ENCODE measurements around the gene SLAIN2. TPM values are rescaled to one million over a fixed set of nuclear protein-coding genes. Genes with fewer than 3 reads are reported as not detected.

SLAIN2 gene
- total and polyA plus RNA-seq, 7 donors = 25.6 to 167 (median 95.9) TPM

GRCh38 chr4:48339642-48340041 is 1.7 kb upstream of the SLAIN2 start:
- no peak overlapping the region for H3K4me3 ChIP-seq
- H3K9me3 ChIP-seq = no peaks in the 10 kb centered on the region
- H3K36me3 ChIP-seq = no peaks in the 10 kb centered on the region
- H3K4me1 ChIP-seq = peaks cover 0 to 36% (median 23%) of the 10 kb centered on the region in 4 donors
- DNase-seq = no peak
- no peak for TF ChIP-seq POLR2AphosphoS5 (IDR thresholded peaks at IDR 0.05)
- no peak for TF ChIP-seq CTCF (IDR thresholded peaks at IDR 0.05)
- no peak for TF ChIP-seq POLR2A (IDR thresholded peaks at IDR 0.05)
- TF ChIP-seq EP300 (IDR thresholded peaks at IDR 0.05) = no peak
- intact Hi-C loops (cut with DNase I) = loop anchor here (2.0 to 10.0 kb wide), 5 partner anchors 69 to 855 kb away; partner anchors contain the start of genes ATP10D, FRYL, NFXL1 and OCIAD1
- WGBS, 2 donors = 47 to 78% methylated on average over 7 of the region's 7 CpGs
- H3K27me3 ChIP-seq = no peaks in the 10 kb centered on the region
- peak overlapping the region in 1 of 4 donors; percentile 94 for H3K27ac ChIP-seq

DNA sequence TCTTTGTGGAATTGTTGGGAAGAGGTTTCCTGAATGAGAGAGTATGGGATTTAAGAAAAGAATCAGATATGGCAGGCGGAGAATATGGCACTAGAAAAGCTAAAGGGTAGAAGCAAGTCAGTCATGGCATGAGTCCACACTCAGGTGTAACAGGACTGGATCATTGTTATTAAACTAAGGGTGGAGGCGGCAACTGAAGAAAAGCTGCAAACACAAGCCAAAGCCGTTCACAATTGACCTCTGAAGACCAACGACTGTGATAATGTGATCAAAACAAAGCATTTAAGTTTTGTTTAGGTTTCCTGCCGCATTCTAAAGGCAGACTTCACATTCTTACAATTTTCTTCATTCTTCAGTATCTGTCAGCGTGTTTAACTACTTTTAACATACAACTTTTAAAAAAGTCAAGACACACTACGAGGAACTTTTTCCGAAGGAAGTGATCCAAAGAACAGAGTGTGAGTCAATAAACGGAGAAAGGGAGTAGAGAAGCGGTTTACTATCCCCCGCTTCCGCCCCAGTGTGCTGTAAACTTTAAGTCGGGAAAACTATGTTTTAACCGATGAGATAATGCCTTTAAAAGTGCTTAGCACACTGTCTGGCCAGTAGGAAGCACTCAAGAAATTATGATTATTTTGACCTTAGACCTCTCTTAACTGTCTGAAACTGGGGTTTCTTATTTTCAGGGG is 909 bp upstream of the SLAIN2 start:
- Histone ChIP-seq H3K4me1 (peaks cover 0 to 43% (median 31%) of the 10 kb centered on the region in 4 donors), H3K27me3 (no peaks in the 10 kb centered on the region), H3K4me3 (peak overlapping the region; percentile 42 to 93 (median 84)), H3K36me3 (no peaks in the 10 kb centered on the region), H3K9me3 (no peaks in the 10 kb centered on the region), H3K27ac (peak overlapping the region; percentile 92 to 97 (median 93))
- WGBS, 2 donors = 3 to 7% methylated on average over 14 of the region's 14 CpGs
- DNase-seq = no peak
- TF ChIP-seq POLR2A (IDR thresholded peaks at IDR 0.05) (no peak), EP300 (IDR thresholded peaks at IDR 0.05) (no peak), CTCF (IDR thresholded peaks at IDR 0.05) (no peak), POLR2AphosphoS5 (IDR thresholded peaks at IDR 0.05) (no peak)
- intact Hi-C loops (cut with DNase I) = loop anchor here (2.0 to 10.0 kb wide), 5 partner anchors 70 to 856 kb away; partner anchors contain the start of genes ATP10D, FRYL, NFXL1 and OCIAD1

DNA sequence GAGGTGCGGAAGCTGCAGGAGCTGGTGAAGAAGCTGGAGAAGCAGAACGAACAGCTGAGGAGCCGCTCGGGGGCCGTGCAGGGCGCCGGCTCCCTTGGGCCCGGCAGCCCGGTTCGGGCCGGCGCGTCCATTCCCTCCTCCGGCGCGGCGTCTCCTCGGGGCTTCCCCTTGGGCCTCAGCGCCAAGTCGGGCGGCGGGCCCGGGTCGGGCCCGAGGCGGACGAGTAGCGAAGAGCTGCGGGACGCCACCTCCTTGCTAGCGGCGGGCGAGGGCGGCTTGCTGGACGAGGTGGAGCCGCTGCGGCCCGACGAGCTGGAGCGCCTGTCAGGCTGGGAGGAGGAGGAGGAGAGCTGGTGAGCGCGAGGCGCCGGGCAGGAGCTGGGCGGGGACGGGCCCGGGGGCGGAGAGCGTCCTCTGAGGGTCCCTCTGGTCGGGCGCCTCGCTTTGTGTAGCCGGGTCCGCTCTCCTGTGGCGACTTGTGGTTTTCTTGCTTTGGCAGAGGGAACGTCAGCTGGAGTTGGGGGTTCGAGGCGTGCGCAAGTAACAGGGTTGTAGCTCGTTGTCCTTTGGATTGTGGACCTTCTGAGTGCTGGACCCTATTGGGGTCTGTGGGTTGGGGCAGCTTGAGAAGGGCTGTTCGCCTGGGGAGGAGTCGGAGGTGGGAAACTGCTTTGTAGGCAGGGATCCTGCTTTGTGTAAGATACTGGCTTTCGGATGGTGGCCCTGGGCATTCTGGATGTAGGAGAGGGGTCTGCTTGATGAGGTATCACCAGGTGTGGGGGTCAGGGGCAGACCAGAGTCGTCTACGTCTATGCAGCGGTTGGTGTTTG is 662 bp downstream of the SLAIN2 start:
- peak overlapping the region; percentile 92 to 97 (median 96) for H3K27ac ChIP-seq
- no peaks in the 10 kb centered on the region for H3K27me3 ChIP-seq
- WGBS, 2 donors = 0% methylated on average over 66 of the region's 66 CpGs
- no peaks in the 10 kb centered on the region for H3K9me3 ChIP-seq
- H3K4me3 ChIP-seq = peak overlapping the region; percentile 80 to 97 (median 91)
- intact Hi-C loops (cut with DNase I) = loop anchor here (2.0 to 10.0 kb wide), 5 partner anchors 71 to 857 kb away; partner anchors contain the start of genes ATP10D, FRYL, NFXL1 and OCIAD1
- TF ChIP-seq EP300 (IDR thresholded peaks at IDR 0.05) (no peak), CTCF (IDR thresholded peaks at IDR 0.05) (no peak), POLR2A (IDR thresholded peaks at IDR 0.05) (no peak), POLR2AphosphoS5 (IDR thresholded peaks at IDR 0.05) (no peak)
- peak; percentile 81 for DNase-seq
- H3K36me3 ChIP-seq = no peaks in the 10 kb centered on the region
- H3K4me1 ChIP-seq = peaks cover 0 to 57% (median 43%) of the 10 kb centered on the region in 4 donors

DNA sequence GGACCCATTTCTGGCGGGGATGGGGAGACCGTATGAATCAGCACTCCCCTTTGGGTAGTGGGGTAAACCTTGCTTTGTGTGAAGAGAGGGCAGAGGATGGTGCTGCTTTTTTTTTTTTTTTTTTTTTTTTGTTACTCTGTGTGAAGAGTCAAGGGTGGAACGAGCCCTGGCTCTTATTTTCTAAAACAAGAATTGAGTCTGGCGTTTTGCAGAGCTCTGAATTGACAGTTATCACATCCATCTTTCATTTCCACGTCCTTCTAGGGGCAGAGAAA is 1.2 kb downstream of the SLAIN2 start:
- peak overlapping the region; percentile 80 to 97 (median 91) for H3K4me3 ChIP-seq
- DNase-seq = no peak
- TF ChIP-seq POLR2A (IDR thresholded peaks at IDR 0.05) (no peak), POLR2AphosphoS5 (IDR thresholded peaks at IDR 0.05) (no peak), EP300 (IDR thresholded peaks at IDR 0.05) (no peak), CTCF (IDR thresholded peaks at IDR 0.05) (no peak)
- no peaks in the 10 kb centered on the region for H3K27me3 ChIP-seq
- 1% methylated on average over 5 of the region's 5 CpGs for WGBS, 2 donors
- peaks cover 0 to 61% (median 45%) of the 10 kb centered on the region in 4 donors for H3K4me1 ChIP-seq
- no peaks in the 10 kb centered on the region for H3K36me3 ChIP-seq
- H3K9me3 ChIP-seq = no peaks in the 10 kb centered on the region
- peak overlapping the region; percentile 92 to 97 (median 96) for H3K27ac ChIP-seq
- intact Hi-C loops (cut with DNase I) = loop anchor here (10.0 kb wide), 1 partner anchor 858 kb away; the partner anchor contains the start of gene ATP10D
